ENCODE measurements around the gene PRDM16. TPM values are rescaled to one million over a fixed set of nuclear protein-coding genes. Genes with fewer than 3 reads are reported as not detected.

The PRDM16 gene
- total and polyA plus RNA-seq, 8 donors = 9.6 to 18.0 (median 14.7) TPM

GRCh38 chr1:3153197-3153596, 84.2 kb downstream of the PRDM16 start:
- no peak for ATAC-seq
- TF ChIP-seq CTCF (IDR thresholded peaks at IDR 0.05) = no peak
- intact Hi-C loops (cut with DNase I) = loop anchor here in 1 of 2 donors (10.0 kb wide), 1 partner anchor 62 kb away; no protein-coding TSS in a partner anchor

GRCh38 chr1:3153902-3154795, 85.1 kb downstream of the PRDM16 start:
- Histone ChIP-seq H3K27me3 (peaks cover 0 to 33% of the 10 kb centered on the region in 2 donors), H3K9me3 (no peaks in the 10 kb centered on the region), H3K4me3 (no peak overlapping the region), H3K4me1 (no peaks in the 10 kb centered on the region), H3K27ac (no peak overlapping the region), H3K36me3 (no peaks in the 10 kb centered on the region)
- intact Hi-C loops (cut with DNase I) = loop anchor here in 1 of 2 donors (10.0 kb wide), 1 partner anchor 61 kb away; no protein-coding TSS in a partner anchor
- no peak for ATAC-seq
- peak in 1 of 4 donors; percentile 77 for DNase-seq
- TF ChIP-seq CTCF (IDR thresholded peaks at IDR 0.05) = no peak

More at GRCh38 chr1:3153197-3153596, 84.2 kb downstream of the PRDM16 start:
- no peak overlapping the region for H3K27ac ChIP-seq
- no peaks in the 10 kb centered on the region for H3K4me1 ChIP-seq
- H3K4me3 ChIP-seq = no peak overlapping the region
- no peaks in the 10 kb centered on the region for H3K36me3 ChIP-seq
- H3K27me3 ChIP-seq = peaks cover 0 to 33% of the 10 kb centered on the region in 2 donors
- DNase-seq = peak in 1 of 4 donors; percentile 57
- no peaks in the 10 kb centered on the region for H3K9me3 ChIP-seq

- ATAC-seq = no peak
- H3K4me1 ChIP-seq = no peaks in the 10 kb centered on the region
- no peaks in the 10 kb centered on the region for H3K9me3 ChIP-seq
- no peaks in the 10 kb centered on the region for H3K36me3 ChIP-seq
- no peak overlapping the region for H3K27ac ChIP-seq
- intact Hi-C loops (cut with DNase I) = loop anchor here in 1 of 2 donors (10.0 kb wide), 1 partner anchor 60 kb away; no protein-coding TSS in a partner anchor
- no peak for TF ChIP-seq CTCF (IDR thresholded peaks at IDR 0.05)
- no peak overlapping the region for H3K4me3 ChIP-seq
- peaks cover 0 to 36% of the 10 kb centered on the region in 2 donors for H3K27me3 ChIP-seq
- DNase-seq = peak in 1 of 4 donors; percentile 65
These were observed 86.3 kb downstream of the PRDM16 start for GRCh38 chr1:3155056-3155925.

- H3K27me3 ChIP-seq = peaks cover 0 to 42% of the 10 kb centered on the region in 2 donors
- no peaks in the 10 kb centered on the region for H3K36me3 ChIP-seq
- H3K4me3 ChIP-seq = no peak overlapping the region
- H3K4me1 ChIP-seq = no peaks in the 10 kb centered on the region
- no peak overlapping the region for H3K27ac ChIP-seq
- ATAC-seq = no peak
- intact Hi-C loops (cut with DNase I) = loop anchor here in 1 of 2 donors (10.0 kb wide), 1 partner anchor 59 kb away; no protein-coding TSS in a partner anchor
- H3K9me3 ChIP-seq = no peaks in the 10 kb centered on the region
- TF ChIP-seq CTCF (IDR thresholded peaks at IDR 0.05) = no peak
- DNase-seq = no peak
These were observed 86.9 kb downstream of the PRDM16 start for GRCh38 chr1:3155926-3156220.

All from left lung (tissue), 10 donors.